HG03558 (cell line): ENCODE data around the gene ATP1A1.

ENCODE experiments used
- ATAC-seq: cut with Tn5 transposase; IDR thresholded peaks from one replicate; pipeline ENCODE4 v1.9.1; 2021; ENCODE audit warnings: moderate number of reproducible peaks; ENCODE audit not compliant: unreplicated experiment; ENCODE audit errors: extremely low read depth

The ATP1A1 gene

DNA sequence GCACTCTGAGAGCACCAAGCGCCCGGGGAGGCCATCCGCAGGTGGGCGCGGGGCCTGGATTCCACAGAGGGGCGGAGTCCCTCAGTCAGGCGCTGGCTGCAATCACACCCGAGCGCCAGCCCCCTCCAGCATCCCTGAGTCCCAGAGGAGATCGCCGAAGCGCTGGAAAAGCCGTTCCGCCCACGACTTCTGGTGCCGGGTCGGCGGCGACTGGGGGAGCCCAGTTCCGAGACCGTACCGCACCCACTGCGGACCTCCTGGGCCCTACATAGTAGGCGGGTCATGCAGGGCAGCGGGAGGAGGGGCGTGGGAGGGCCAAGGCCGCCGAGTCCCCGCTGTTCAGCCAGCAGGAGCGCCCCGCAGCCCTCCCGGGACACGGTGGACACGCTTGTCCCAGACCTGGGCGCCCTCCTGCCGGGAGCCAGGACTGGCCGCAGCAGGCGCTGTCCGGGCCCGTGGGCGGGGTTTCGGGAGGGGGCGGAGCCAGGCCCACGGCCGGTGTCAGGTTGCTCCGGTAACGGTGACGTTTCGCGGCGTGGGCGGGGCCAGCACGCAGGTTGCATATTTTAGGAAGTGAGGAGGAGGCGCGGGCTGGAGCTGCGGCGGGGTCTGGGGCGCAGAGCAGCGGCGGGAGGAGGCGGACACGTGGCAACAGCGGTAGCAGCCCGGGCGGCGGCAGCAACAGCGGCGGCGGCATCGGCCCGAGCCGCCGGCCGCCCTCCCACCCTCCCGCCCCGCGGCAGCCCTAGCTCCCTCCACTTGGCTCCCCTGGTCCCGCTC lies at the start of gene ATP1A1:
TSS of gene ATP1A1 (plus strand) at position 594 of the 780 bp plus-strand sequence. CDS start 268 bp downstream, outside the sequence.
- ATAC-seq, result peak; percentile 39

DNA sequence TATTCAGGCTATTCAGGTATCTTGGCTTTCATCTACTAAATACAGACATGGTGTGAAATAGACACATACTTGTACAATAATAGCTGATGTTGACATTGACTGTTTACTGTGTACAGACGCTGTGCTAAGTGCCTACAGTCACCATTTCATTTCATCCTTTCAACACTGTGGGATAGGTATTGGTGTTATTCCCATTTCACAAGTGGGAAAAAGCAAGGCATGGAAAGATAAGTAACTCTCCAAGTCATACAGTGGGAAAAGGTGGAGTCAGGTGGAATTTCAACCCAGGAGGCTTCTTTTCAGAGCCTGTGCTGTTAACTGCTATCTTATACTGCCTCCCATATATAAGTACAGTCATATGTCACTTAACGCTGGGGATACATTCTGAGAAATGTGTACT lies 49.6 kb upstream of the ATP1A1 start:
- no peak for ATAC-seq

GRCh38 chr1:116324411-116324810 lies 48.6 kb upstream of the ATP1A1 start:
- ATAC-seq, result no peak

DNA sequence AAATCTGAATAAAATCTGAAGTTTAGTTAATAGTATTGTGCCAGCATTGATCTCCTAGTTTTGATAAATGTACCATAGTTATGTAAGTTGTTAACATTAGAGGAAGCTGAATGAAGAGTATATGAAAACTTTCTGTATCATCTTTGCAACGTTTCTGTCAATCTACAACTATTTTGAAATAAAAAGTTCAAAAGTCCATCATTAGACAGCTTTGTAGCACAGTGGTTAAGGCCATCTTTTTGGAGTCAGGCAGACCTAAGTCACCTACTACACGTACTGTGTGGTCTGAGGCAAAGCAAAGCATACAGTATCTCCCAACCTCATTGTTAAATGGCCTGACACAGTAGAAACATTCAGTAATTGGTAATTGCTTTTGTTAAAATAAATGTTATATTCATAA lies 47.9 kb upstream of the ATP1A1 start:
- ATAC-seq, result no peak

GRCh38 chr1:116325922-116326321 lies 47.1 kb upstream of the ATP1A1 start:
- ATAC-seq, result no peak

DNA sequence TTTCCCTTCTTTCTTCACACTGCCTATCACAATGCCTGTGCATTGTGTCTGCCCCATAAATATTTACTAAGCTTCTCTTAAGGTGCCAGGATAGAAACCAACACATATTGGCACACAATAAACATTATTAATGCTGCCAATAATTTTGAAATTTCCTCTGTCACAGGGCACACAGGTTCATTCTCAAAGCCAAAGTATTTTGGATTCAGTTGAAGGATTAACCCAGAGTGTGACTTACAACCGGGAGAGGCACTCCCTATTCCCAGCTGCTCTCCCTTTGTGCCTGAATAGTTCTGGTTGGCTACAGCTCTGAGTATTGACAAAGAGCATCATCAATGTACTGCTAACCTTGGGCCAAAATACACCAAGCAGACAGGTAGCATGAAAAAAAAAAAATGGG lies 46.6 kb upstream of the ATP1A1 start:
- no peak for ATAC-seq

DNA sequence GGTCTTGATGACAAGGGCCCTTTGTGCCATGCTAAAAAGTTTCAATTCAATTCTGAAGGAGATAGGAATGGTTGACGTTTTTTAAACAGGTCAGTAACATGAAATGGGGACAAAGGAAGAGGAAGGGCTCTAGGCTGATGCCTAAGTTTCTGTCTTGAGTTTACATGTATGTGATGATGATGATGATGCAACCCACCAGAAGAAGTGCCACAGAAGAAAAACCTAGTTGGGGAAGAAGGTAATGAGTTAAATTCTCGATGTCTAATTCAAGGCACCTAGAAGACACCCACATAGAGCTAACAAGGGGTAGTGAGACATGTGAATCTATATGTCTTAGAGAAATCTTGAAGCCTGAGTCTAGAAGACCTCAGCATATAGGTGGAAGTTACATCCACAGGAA lies 44.4 kb upstream of the ATP1A1 start:
- ATAC-seq, result no peak

GRCh38 chr1:116329524-116330341 lies 43.3 kb upstream of the ATP1A1 start:
- ATAC-seq, result no peak

DNA sequence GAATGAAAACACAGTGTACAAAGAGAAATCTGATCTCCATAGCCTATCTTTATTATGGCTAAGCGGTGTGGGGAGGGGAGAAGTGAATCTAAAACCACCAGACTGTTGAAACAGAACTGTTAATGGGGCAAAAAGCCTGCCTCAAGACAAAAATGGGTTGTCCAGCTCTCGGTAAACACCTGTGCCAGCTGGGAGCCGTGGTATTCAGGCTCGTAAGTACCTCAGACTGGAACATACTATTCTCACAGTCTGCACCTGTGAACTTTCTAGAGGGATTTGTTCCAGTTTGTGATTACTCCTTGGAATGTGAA lies 42.7 kb upstream of the ATP1A1 start:
- ATAC-seq, result no peak

DNA sequence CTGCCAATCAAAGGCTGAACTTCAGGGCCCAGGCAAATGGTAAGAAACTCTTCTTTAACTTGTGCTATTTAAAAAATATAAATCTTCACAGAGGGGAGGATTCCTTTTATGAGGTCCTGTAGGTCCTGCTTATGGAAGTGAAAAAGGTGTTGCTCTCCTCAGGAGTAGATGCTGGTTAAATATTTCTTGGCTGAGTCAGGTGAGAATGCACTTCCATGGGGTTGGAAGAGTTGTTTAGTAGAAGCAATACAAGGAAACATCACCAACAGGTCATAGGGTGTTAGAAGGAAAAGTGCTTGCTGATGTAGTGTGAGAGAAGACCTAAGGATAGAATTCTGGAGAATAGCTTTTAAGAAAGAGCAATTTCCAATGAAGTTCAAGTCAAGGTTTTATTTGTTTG lies 42.2 kb upstream of the ATP1A1 start:
- ATAC-seq, result no peak

- ATAC-seq, result no peak
Observed at GRCh38 chr1:116331523-116331922, 41.5 kb upstream of the ATP1A1 start.

- ATAC-seq, result no peak
Observed at GRCh38 chr1:116332451-116332850, 40.6 kb upstream of the ATP1A1 start.

DNA sequence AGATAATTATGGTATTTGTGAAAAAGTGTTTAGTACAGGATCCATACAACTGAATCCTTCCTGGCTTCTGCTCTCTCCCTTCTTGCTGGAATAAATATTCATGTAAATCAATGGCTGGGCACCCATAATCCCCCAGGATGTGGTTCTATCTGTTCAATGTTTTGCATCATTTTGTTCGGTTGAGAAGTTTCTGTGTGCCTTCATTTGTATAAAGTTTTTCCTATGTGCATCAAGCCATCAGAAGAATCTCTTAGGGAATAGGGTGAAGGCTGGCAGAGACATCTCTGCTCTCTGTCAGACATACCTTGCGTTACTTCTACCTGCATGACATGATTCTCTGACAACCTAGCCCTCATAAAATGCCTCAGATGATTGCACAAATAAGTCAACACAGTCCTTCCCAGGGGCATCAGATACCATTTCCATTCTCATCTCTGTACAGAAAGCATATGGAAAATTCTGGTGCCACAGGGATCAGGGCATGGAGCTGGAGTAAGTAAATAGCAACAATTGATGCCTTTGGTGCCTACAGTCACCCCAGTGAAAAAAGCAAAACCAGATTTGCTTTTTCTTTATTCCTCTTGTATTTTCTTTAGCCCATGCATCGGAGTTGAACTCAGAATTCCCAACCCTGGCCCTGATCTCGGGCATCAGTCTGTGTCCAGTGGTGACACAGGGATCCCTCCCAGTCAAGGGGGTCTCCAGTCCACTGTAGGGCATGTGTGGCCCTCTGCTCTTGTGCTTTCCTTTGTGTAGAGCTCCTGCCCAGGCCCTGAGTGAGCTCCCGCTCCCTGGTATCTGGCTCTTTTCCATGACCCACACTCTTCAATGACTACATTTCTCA lies 39.7 kb upstream of the ATP1A1 start:
- no peak for ATAC-seq

DNA sequence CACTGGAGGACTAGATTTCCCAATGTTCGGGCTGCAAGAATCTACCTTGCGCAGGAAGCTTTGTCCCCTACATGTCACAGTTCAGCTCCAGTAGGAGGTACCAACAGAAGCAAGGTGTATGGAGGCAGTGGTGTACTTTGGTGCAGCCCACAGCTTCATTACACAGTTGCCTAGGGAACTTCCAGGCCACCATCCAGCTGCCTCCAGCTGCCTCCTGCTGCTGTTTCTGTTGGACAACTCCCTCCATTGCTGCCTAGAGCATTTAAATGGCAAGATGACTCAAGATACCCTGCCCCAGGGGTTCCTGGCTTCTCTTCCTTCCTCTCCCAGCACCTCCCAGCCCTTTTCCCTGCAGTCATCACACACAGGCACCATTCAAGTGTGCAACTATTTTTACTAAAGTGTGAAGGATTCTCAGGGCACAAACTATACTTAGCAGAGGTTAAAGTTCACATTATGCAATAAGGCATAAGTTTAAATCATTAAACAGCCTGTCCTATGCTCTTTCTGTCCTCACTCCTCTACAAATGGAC lies 39.0 kb upstream of the ATP1A1 start:
- ATAC-seq, result no peak

GRCh38 chr1:116334868-116335635 lies 38.0 kb upstream of the ATP1A1 start:
- ATAC-seq, result no peak

DNA sequence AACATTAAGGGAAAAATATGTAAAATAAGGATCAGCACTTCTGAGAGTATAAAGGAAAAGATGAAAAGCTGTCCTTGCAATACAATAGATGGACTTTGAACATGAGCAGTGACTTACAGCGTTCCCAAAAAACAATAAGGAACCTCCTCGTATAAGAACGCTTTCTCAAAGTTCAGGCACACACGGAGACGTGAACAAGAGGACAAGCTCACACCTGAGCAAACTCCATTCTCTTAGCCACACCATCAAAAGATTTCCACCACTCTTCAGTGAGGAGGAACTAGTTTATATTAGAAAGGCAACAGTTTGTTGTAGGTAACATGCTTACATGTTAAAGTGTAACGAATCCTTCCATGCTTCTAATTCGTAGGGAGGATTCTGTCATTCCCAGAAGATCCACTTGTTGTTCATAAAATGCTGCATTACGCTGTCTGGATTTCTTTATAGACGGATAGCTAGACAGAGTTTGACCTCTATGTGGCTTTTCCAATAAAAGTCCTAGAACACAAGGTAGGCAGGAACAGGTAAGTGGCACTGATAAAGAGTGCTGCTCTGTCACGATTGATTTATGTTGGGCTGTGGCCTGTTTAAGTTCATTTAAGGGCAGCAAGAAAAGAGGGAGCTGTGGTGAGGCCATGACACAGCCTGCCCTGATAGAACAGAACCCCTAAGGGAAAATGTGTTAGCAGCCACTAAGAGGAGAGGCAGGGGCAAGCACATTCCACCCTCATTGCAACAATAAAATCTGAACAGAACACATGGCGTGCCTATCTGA lies 37.0 kb upstream of the ATP1A1 start:
- no peak for ATAC-seq

DNA sequence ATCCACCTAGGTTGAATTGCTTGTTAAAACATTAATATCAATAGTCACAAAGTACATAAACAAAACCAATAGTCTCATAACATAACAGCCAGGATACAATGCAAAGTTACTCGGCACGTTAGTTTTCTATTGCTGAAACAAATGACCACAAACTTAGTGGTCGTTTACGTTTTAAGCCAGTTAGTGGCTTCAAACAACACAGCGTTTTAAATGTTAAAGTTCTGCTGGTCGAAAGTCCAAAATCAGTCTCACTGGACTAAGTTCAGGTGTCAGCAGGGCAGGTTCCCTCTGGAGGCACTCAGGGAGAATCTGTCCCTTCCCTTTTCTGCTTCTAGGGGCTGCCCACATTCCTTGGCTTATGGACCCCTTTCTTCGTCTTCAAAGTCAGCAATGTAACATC lies 35.6 kb upstream of the ATP1A1 start:
- ATAC-seq, result no peak

- no peak for ATAC-seq
Observed at GRCh38 chr1:116338400-116338799, 34.6 kb upstream of the ATP1A1 start.
